HG02610 (cell line): ENCODE measurements around the gene PSMB2.

Source experiments
- ATAC-seq: cut with Tn5 transposase; IDR thresholded peaks from one replicate; pipeline ENCODE4 v1.9.1; 2021; ENCODE audit warnings: mild to moderate bottlenecking, moderate library complexity; ENCODE audit not compliant: unreplicated experiment

PSMB2 gene

GRCh38 chr1:35574125-35574654, 67.1 kb downstream of the PSMB2 start:
- no peak for ATAC-seq

- ATAC-seq: no peak
These were observed 67.9 kb downstream of the PSMB2 start, which contains the start of gene TFAP2E for GRCh38 chr1:35573198-35574124. TSS of gene TFAP2E (plus strand) at chr1:35573314. CDS start at chr1:35573578, 264 bp downstream.

GRCh38 chr1:35572296-35572695, 69.0 kb downstream of the PSMB2 start:
- ATAC-seq: no peak

- ATAC-seq: no peak
These were observed 70.1 kb downstream of the PSMB2 start for GRCh38 chr1:35571263-35571662.

GRCh38 chr1:35570589-35571137, 70.7 kb downstream of the PSMB2 start:
- ATAC-seq: no peak

- ATAC-seq: no peak
These were observed 71.4 kb downstream of the PSMB2 start for GRCh38 chr1:35569936-35570335.

- no peak for ATAC-seq
These were observed 72.3 kb downstream of the PSMB2 start for GRCh38 chr1:35568975-35569395.

- ATAC-seq: no peak
These were observed 73.3 kb downstream of the PSMB2 start for GRCh38 chr1:35567947-35568558.

GRCh38 chr1:35565742-35566133, 75.6 kb downstream of the PSMB2 start:
- no peak for ATAC-seq

- no peak for ATAC-seq
These were observed 76.2 kb downstream of the PSMB2 start for GRCh38 chr1:35564884-35565741.

- peak; percentile 46 for ATAC-seq
These were observed 77.1 kb downstream of the PSMB2 start for GRCh38 chr1:35564037-35564883.

- ATAC-seq: no peak
These were observed 78.2 kb downstream of the PSMB2 start for GRCh38 chr1:35563166-35563565.

- ATAC-seq: no peak
These were observed 79.2 kb downstream of the PSMB2 start for GRCh38 chr1:35561972-35562680.

GRCh38 chr1:35561297-35561971, 79.9 kb downstream of the PSMB2 start:
- no peak for ATAC-seq

- no peak for ATAC-seq
These were observed 80.8 kb downstream of the PSMB2 start for GRCh38 chr1:35560256-35561225.

GRCh38 chr1:35559317-35559944, 81.9 kb downstream of the PSMB2 start:
- ATAC-seq: no peak
